CD14-positive monocyte (primary cell): ENCODE data around the gene SLC4A11. TPM values are rescaled to one million over a fixed set of nuclear protein-coding genes. Genes with fewer than 3 reads are reported as not detected.
A peak's percentile ranks its signal among the peaks of the same experiment; 100 is the strongest.

Source experiments
- DNase-seq, 3 donors: peaks; one replicate each; pipeline ENCODE4 v3.0.0-alpha.2; 2011 to 2022
- H2AFZ ChIP-seq: 2 replicates; pipeline ENCODE4 v1.6.0; 2012; ENCODE audit warnings: mild to moderate bottlenecking, low read depth, low read length, inconsistent platforms; ENCODE audit not compliant: insufficient read depth, poor library complexity, severe bottlenecking
- H3K27ac ChIP-seq, 2 donors: 1 replicate in 1 of 2; 2 replicates in 1 of 2; pipeline ENCODE4 v1.5.1; 2012 to 2013; ENCODE audit warnings: low read length in 2 of 2, control low read depth in 1 of 2, inconsistent platforms in 1 of 2, low read depth in 1 of 2, mild to moderate bottlenecking in 1 of 2
- H3K27me3 ChIP-seq, 2 donors: one replicate each; pipeline versions ENCODE4 v1.6.0 to v1.6.1; 2011 to 2013; ENCODE audit warnings: low read length in 2 of 2; ENCODE audit not compliant: control insufficient read depth in 2 of 2, insufficient read depth in 2 of 2
- H3K36me3 ChIP-seq, 2 donors: replicated peaks in 1 of 2; 1 replicate in 1 of 2; 2 replicates in 1 of 2; pipeline versions ENCODE4 v1.5.1 to v1.6.1; 2012 to 2013; ENCODE audit warnings: low read length in 2 of 2, control low read depth in 1 of 2, inconsistent platforms in 1 of 2, mild to moderate bottlenecking in 1 of 2; ENCODE audit not compliant: insufficient read depth in 2 of 2, control insufficient read depth in 1 of 2
- H3K4me1 ChIP-seq, 2 donors: 1 replicate in 1 of 2; 2 replicates in 1 of 2; pipeline versions ENCODE4 v1.5.1 to v1.6.1; 2012 to 2013; ENCODE audit warnings: low read length in 2 of 2, control low read depth in 1 of 2, inconsistent platforms in 1 of 2, mild to moderate bottlenecking in 1 of 2, moderate library complexity in 1 of 2; ENCODE audit not compliant: insufficient read depth in 2 of 2, control insufficient read depth in 1 of 2
- H3K4me2 ChIP-seq: replicated peaks from 2 replicates; pipeline ENCODE3; 2012; ENCODE audit warnings: low read length, moderate library complexity, mild to moderate bottlenecking; ENCODE audit not compliant: poor library complexity, severe bottlenecking; ENCODE audit errors: extremely low read depth
- H3K4me3 ChIP-seq, 3 experiments: fragments of 200-600 bp in 1 of 3; sonication (generic) in 1 of 3; replicated peaks in 1 of 3; 1 replicate in 2 of 3; 2 replicates in 1 of 3; pipeline ENCODE4 v1.5.1; 2011 to 2013; ENCODE audit warnings: low read length in 3 of 3, mild to moderate bottlenecking in 3 of 3, control low read depth in 2 of 3, low read depth in 2 of 3, inconsistent platforms in 1 of 3, moderate library complexity in 1 of 3
- H3K79me2 ChIP-seq: 2 replicates; pipeline ENCODE4 v1.6.0; 2012; ENCODE audit warnings: mild to moderate bottlenecking, control low read depth, inconsistent platforms, low read length, moderate library complexity; ENCODE audit not compliant: insufficient read depth
- H3K9ac ChIP-seq: 2 replicates; pipeline ENCODE4 v1.6.0; 2017; ENCODE audit warnings: low read length, mild to moderate bottlenecking; ENCODE audit not compliant: insufficient read depth, poor library complexity, severe bottlenecking
- H3K9me3 ChIP-seq, 2 donors: replicated peaks in 1 of 2; 1 replicate in 1 of 2; 2 replicates in 1 of 2; pipeline versions ENCODE4 v1.5.1 to v1.6.1; 2012 to 2013; ENCODE audit warnings: low read length in 2 of 2, control low read depth in 1 of 2; ENCODE audit not compliant: control insufficient read depth in 1 of 2, insufficient read depth in 1 of 2
- H4K20me1 ChIP-seq: 2 replicates; pipeline ENCODE4 v1.6.0; 2012; ENCODE audit warnings: mild to moderate bottlenecking, low read length, control low read depth, moderate library complexity; ENCODE audit not compliant: insufficient read depth
- H3K27ac Mint-ChIP-seq, 7 donors: one replicate each; pipeline ENCODE4 v1.8.0; 2020; ENCODE audit warnings: mild to moderate bottlenecking in 7 of 7, mixed read lengths in 7 of 7, moderate library complexity in 6 of 7, inconsistent platforms in 2 of 7
- H3K27me3 Mint-ChIP-seq, 3 donors: one replicate each; pipeline ENCODE4 v1.8.0; 2021 to 2022; ENCODE audit warnings: low read depth in 3 of 3, mild to moderate bottlenecking in 3 of 3, mixed read lengths in 3 of 3, moderate library complexity in 3 of 3, inconsistent platforms in 1 of 3
- H3K36me3 Mint-ChIP-seq, 2 donors: one replicate each; pipeline ENCODE4 v1.8.0; 2020; ENCODE audit warnings: mixed read lengths in 2 of 2, inconsistent platforms in 1 of 2, mild to moderate bottlenecking in 1 of 2
- H3K4me1 Mint-ChIP-seq: one replicate; pipeline ENCODE4 v1.8.0; 2020; ENCODE audit warnings: mild to moderate bottlenecking, mixed read lengths
- H3K4me3 Mint-ChIP-seq, 2 donors: one replicate each; pipeline ENCODE4 v1.8.0; 2020; ENCODE audit warnings: mild to moderate bottlenecking in 2 of 2, mixed read lengths in 2 of 2, moderate library complexity in 1 of 2
- H3K9me3 Mint-ChIP-seq, 7 donors: one replicate each; pipeline ENCODE4 v1.8.0; 2020 to 2022; ENCODE audit warnings: mixed read lengths in 7 of 7, mild to moderate bottlenecking in 6 of 7, moderate library complexity in 6 of 7, inconsistent platforms in 2 of 7
- CTCF ChIP-seq: fragments of 200-600 bp; IDR thresholded peaks from one replicate; pipeline ENCODE4 v1.8.0; 2022; ENCODE audit warnings: antibody characterized with exemption, mild to moderate bottlenecking
- WGBS: methylation state at CpG from one replicate; pipeline ENCODE4 v1.1.5; 2013; ENCODE audit warnings: missing lambda C conversion rate; ENCODE audit not compliant: insufficient coverage; 5-methylcytosine and 5-hydroxymethylcytosine counted together
- intact Hi-C, 2 donors: fragments of 100-400 bp; cut with micrococcal nuclease; formaldehyde crosslinking; loops; one replicate each; pipeline versions ENCODE4 v1.15.0 to v1.15.1; 2023
- polyA plus RNA-seq, 3 donors: library from polyadenylated mRNA; depleted of rRNA in 1 of 3; unstranded in 2 of 3; stranded (reverse) in 1 of 3; fragments of 300-500 nt in 2 of 3; fragments of >200 nt in 1 of 3; fragmentation: Illumina TruSeq in 2 of 3; gene quantifications; 1 replicate in 2 of 3; 2 replicates in 1 of 3; pipeline ENCODE4 v1.2.3, GENCODE V29; 2012 to 2021

The SLC4A11 gene
- polyA plus RNA-seq, 3 donors: 0.11 to 0.33 TPM; not detected in 1

- Histone ChIP-seq H3K27ac (no peak overlapping the region), H3K27me3 (peaks cover 23 to 83% of the 10 kb centered on the region in 2 donors), H3K36me3 (no peaks in the 10 kb centered on the region), H3K4me1 (peaks cover 14 to 15% of the 10 kb centered on the region in 2 donors), H2AFZ (no peak overlapping the region), H3K9ac (no peak overlapping the region), H3K9me3 (peaks cover 0 to 24% of the 10 kb centered on the region in 2 donors), H4K20me1 (peaks cover 9% of the 10 kb centered on the region), H3K4me2 (no peak overlapping the region), H3K4me3 (no peak overlapping the region), H3K79me2 (no peaks in the 10 kb centered on the region)
- H3K4me3 Mint-ChIP-seq: no peak overlapping the region
- peaks cover 18% of the 10 kb centered on the region for H3K4me1 Mint-ChIP-seq
- intact Hi-C loops: no loop called here
- no peak for DNase-seq
- 89% methylated on average over 1 of the region's 1 CpG for WGBS
- no peak for TF ChIP-seq CTCF
- peaks cover 76 to 95% (median 86%) of the 10 kb centered on the region in 3 donors for H3K27me3 Mint-ChIP-seq
- peaks cover 3 to 5% of the 10 kb centered on the region in 2 donors for H3K36me3 Mint-ChIP-seq
- H3K27ac Mint-ChIP-seq: no peak overlapping the region
- peaks cover 0 to 10% (median 4%) of the 10 kb centered on the region in 7 donors for H3K9me3 Mint-ChIP-seq
Measured at GRCh38 chr20:3244613-3245012, 5.6 kb upstream of the SLC4A11 start.

GRCh38 chr20:3243718-3244358 is 4.8 kb upstream of the SLC4A11 start:
- H3K27ac Mint-ChIP-seq: no peak overlapping the region
- H3K36me3 Mint-ChIP-seq: peaks cover 5 to 7% of the 10 kb centered on the region in 2 donors
- Histone ChIP-seq H3K4me2 (no peak overlapping the region), H3K36me3 (no peaks in the 10 kb centered on the region), H3K27ac (no peak overlapping the region), H3K79me2 (no peaks in the 10 kb centered on the region), H3K9ac (no peak overlapping the region), H3K27me3 (peaks cover 20 to 79% of the 10 kb centered on the region in 2 donors), H3K9me3 (peaks cover 0 to 23% of the 10 kb centered on the region in 2 donors), H2AFZ (no peak overlapping the region), H3K4me1 (peaks cover 15 to 19% of the 10 kb centered on the region in 2 donors), H4K20me1 (peaks cover 6% of the 10 kb centered on the region), H3K4me3 (no peak overlapping the region)
- peaks cover 0 to 11% (median 4%) of the 10 kb centered on the region in 7 donors for H3K9me3 Mint-ChIP-seq
- 83% methylated on average over 9 of the region's 11 CpGs for whole genome bisulfite sequencing
- DNase-seq: no peak
- H3K4me1 Mint-ChIP-seq: peaks cover 15% of the 10 kb centered on the region
- peaks cover 72 to 93% (median 83%) of the 10 kb centered on the region in 3 donors for H3K27me3 Mint-ChIP-seq
- H3K4me3 Mint-ChIP-seq: peak overlapping the region in 1 of 2 donors; percentile 49
- no peak for TF ChIP-seq CTCF
- intact Hi-C loops: no loop called here
